GM23338 (cell line): ENCODE results near the gene HBQ1. TPM values are rescaled to one million over a fixed set of nuclear protein-coding genes. Genes with fewer than 3 reads are reported as not detected.

ENCODE experiments used
- polyA plus RNA-seq: library from polyadenylated mRNA; unstranded; fragments of >200 nt; fragmentation: Nextera tagmentation; extraction: Ambion mirVana; gene quantifications from 2 replicates; pipeline ENCODE4 v1.2.1, GENCODE V29; 2016
- small RNA-seq: library from RNA; depleted of rRNA; stranded (forward); fragments of <200 nt; gene quantifications from one replicate; pipeline ENCODE3, GENCODE V24; 2014; ENCODE audit warnings: low replicate concordance
- total RNA-seq: library from RNA; depleted of rRNA; stranded (reverse); fragments of >200 nt; shearing (Covaris generic); gene quantifications from 2 replicates; pipeline ENCODE4 v1.2.3, GENCODE V29; 2014; rRNA removed

The HBQ1 gene
- total and polyA plus RNA-seq, 2 experiments from 2014 or later, result 6.6 to 8.5 TPM

Small RNAs within 50 kb of the gene (small RNA-seq; reads per million reads assigned to genes)
- gene RF00019, result not detected

Other genes starting within 250 kb of the HBQ1 start
- 11.7 and 17.8 TPM in 2 replicates for gene POLR3K, start 126.9 kb upstream of the HBQ1 start, total RNA-seq
- 58.5 and 60.0 TPM in 2 replicates for gene POLR3K, start 126.9 kb upstream of the HBQ1 start, polyA plus RNA-seq
- 31.2 and 34.4 TPM in 2 replicates for gene SNRNP25, start 126.6 kb upstream of the HBQ1 start, total RNA-seq
- gene SNRNP25, start 126.6 kb upstream of the HBQ1 start, polyA plus RNA-seq, result 79.5 and 81.6 TPM in 2 replicates
- 15.3 and 24.5 TPM in 2 replicates for gene RHBDF1, start 107.8 kb upstream of the HBQ1 start, total RNA-seq
- gene RHBDF1, start 107.8 kb upstream of the HBQ1 start, polyA plus RNA-seq, result 22.1 and 22.6 TPM in 2 replicates
- gene MPG, start 102.2 kb upstream of the HBQ1 start, total RNA-seq, result 57.8 and 91.1 TPM in 2 replicates
- gene MPG, start 102.2 kb upstream of the HBQ1 start, polyA plus RNA-seq, result 38.0 and 39.2 TPM in 2 replicates
- gene NPRL3, start 41.8 kb upstream of the HBQ1 start, total RNA-seq, result 45.7 and 45.9 TPM in 2 replicates
- 14.5 and 15.4 TPM in 2 replicates for gene NPRL3, start 41.8 kb upstream of the HBQ1 start, polyA plus RNA-seq
- not detected in 2 replicates for gene HBZ, start 27.8 kb upstream of the HBQ1 start, total RNA-seq
- gene HBZ, start 27.8 kb upstream of the HBQ1 start, polyA plus RNA-seq, result 0.39 TPM in 1 of 2 replicates, not detected in the other
- not detected in 2 replicates for gene HBM, start 14.5 kb upstream of the HBQ1 start, total RNA-seq
- 0.68 TPM in 1 of 2 replicates, not detected in the other for gene HBM, start 14.5 kb upstream of the HBQ1 start, polyA plus RNA-seq
- 1.9 TPM in 1 of 2 replicates, not detected in the other for gene HBA2, start 7.6 kb upstream of the HBQ1 start, total RNA-seq
- gene HBA2, start 7.6 kb upstream of the HBQ1 start, polyA plus RNA-seq, result 7.8 and 11.7 TPM in 2 replicates
- gene HBA1, start 3.8 kb upstream of the HBQ1 start, total RNA-seq, result not detected in 2 replicates
- 3.4 and 6.7 TPM in 2 replicates for gene HBA1, start 3.8 kb upstream of the HBQ1 start, polyA plus RNA-seq
- gene LUC7L, start 49.0 kb downstream of the HBQ1 start, total RNA-seq, result 114 and 115 TPM in 2 replicates
- gene LUC7L, start 49.0 kb downstream of the HBQ1 start, polyA plus RNA-seq, result 136 and 151 TPM in 2 replicates
- 57.2 and 128 TPM in 2 replicates for gene FAM234A, start 54.4 kb downstream of the HBQ1 start, total RNA-seq
- gene FAM234A, start 54.4 kb downstream of the HBQ1 start, polyA plus RNA-seq, result 37.9 and 41.9 TPM in 2 replicates
- gene RGS11, start 95.5 kb downstream of the HBQ1 start, total RNA-seq, result 0.58 and 1.8 TPM in 2 replicates
- 0.38 and 0.74 TPM in 2 replicates for gene RGS11, start 95.5 kb downstream of the HBQ1 start, polyA plus RNA-seq
- gene ARHGDIG, start 100.1 kb downstream of the HBQ1 start, total RNA-seq, result 1.0 and 1.2 TPM in 2 replicates
- gene ARHGDIG, start 100.1 kb downstream of the HBQ1 start, polyA plus RNA-seq, result 0.24 and 0.78 TPM in 2 replicates
- 0.87 TPM in 1 of 2 replicates, not detected in the other for gene PDIA2, start 102.7 kb downstream of the HBQ1 start, total RNA-seq
- gene PDIA2, start 102.7 kb downstream of the HBQ1 start, polyA plus RNA-seq, result 0.39 and 0.52 TPM in 2 replicates
- 50.6 and 54.5 TPM in 2 replicates for gene AXIN1, start 172.3 kb downstream of the HBQ1 start, total RNA-seq
- 14.3 and 15.0 TPM in 2 replicates for gene AXIN1, start 172.3 kb downstream of the HBQ1 start, polyA plus RNA-seq
- 115 and 169 TPM in 2 replicates for gene MRPL28, start 190.1 kb downstream of the HBQ1 start, total RNA-seq
- gene MRPL28, start 190.1 kb downstream of the HBQ1 start, polyA plus RNA-seq, result 129 and 135 TPM in 2 replicates
- gene PGAP6, start 201.5 kb downstream of the HBQ1 start, total RNA-seq, result 98.7 and 112 TPM in 2 replicates
- 25.1 and 29.5 TPM in 2 replicates for gene PGAP6, start 201.5 kb downstream of the HBQ1 start, polyA plus RNA-seq
- gene NME4, start 216.7 kb downstream of the HBQ1 start, total RNA-seq, result 228 and 249 TPM in 2 replicates
- gene NME4, start 216.7 kb downstream of the HBQ1 start, polyA plus RNA-seq, result 511 and 521 TPM in 2 replicates
- 17.9 and 26.9 TPM in 2 replicates for gene DECR2, start 221.4 kb downstream of the HBQ1 start, total RNA-seq
- 19.0 and 20.3 TPM in 2 replicates for gene DECR2, start 221.4 kb downstream of the HBQ1 start, polyA plus RNA-seq
- 27.9 and 29.2 TPM in 2 replicates for gene RAB11FIP3, start 245.2 kb downstream of the HBQ1 start, total RNA-seq
- gene RAB11FIP3, start 245.2 kb downstream of the HBQ1 start, polyA plus RNA-seq, result 3.2 and 4.4 TPM in 2 replicates